ENCODE results near the gene ZDHHC8. TPM values are rescaled to one million over a fixed set of nuclear protein-coding genes. Genes with fewer than 3 reads are reported as not detected.

Gene ZDHHC8
- total RNA-seq, 3 donors from 2014 or later: 27.7 to 53.0 (median 42.2) TPM

DNA sequence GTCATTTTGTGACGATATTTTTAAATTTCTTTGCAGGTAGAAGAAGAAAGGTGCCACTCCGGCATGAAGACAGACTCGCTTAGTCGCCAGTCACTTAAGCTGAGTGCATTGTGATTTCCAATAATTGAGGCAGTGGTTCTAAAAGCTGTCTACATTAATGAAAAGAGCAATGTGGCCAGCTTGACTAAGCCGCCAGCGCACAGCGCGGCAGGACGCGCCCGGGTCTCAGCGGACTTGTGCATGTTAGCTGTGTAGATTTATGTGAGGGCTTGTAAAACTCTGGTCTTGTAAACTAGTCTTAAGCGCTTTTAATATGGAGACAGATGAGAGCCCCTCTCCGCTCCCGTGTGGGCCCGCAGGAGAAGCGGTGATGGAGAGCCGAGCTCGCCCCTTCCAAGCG, 46.0 kb upstream of the ZDHHC8 start:
- no peak overlapping the region for H3K4me3 ChIP-seq
- TF ChIP-seq, protein P1, sequence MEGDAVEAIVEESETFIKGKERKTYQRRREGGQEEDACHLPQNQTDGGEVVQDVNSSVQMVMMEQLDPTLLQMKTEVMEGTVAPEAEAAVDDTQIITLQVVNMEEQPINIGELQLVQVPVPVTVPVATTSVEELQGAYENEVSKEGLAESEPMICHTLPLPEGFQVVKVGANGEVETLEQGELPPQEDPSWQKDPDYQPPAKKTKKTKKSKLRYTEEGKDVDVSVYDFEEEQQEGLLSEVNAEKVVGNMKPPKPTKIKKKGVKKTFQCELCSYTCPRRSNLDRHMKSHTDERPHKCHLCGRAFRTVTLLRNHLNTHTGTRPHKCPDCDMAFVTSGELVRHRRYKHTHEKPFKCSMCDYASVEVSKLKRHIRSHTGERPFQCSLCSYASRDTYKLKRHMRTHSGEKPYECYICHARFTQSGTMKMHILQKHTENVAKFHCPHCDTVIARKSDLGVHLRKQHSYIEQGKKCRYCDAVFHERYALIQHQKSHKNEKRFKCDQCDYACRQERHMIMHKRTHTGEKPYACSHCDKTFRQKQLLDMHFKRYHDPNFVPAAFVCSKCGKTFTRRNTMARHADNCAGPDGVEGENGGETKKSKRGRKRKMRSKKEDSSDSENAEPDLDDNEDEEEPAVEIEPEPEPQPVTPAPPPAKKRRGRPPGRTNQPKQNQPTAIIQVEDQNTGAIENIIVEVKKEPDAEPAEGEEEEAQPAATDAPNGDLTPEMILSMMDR (IDR thresholded peaks at IDR 0.05): no peak
- peak in 1 of 3 donors; percentile 29 for DNase-seq
- peaks cover 9% of the 10 kb centered on the region for H3K36me3 ChIP-seq (ENCODE audit: low read depth)
- no peak for ATAC-seq
- intact Hi-C loops (cut with DNase I, micrococcal nuclease): no loop called here
- H3K4me1 ChIP-seq (ENCODE audit: low read depth): peaks cover 25% of the 10 kb centered on the region
- no peaks in the 10 kb centered on the region for H3K9me3 ChIP-seq

DNA sequence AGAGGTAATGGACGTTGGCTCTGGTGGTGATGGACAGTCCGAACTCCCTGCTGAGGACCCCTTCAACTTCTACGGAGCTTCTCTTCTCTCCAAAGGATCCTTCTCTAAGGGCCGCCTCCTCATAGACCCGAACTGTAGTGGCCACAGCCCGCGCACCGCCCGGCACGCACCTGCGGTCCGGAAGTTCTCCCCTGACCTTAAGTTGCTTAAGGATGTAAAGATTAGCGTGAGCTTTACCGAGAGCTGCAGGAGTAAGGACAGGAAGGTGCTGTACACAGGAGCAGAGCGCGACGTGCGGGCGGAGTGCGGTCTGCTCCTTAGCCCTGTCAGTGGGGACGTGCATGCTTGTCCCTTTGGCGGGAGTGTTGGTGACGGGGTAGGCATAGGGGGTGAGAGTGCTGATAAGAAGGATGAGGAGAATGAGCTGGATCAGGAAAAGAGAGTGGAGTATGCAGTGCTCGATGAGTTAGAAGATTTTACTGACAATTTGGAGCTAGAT, 45.5 kb upstream of the ZDHHC8 start:
- ATAC-seq (no peak), DNase-seq (peak in 2 of 3 donors; percentile 17 to 26)
- Histone ChIP-seq H3K4me3 (no peak overlapping the region), H3K4me1 (ENCODE audit: low read depth) (peaks cover 20% of the 10 kb centered on the region), H3K36me3 (ENCODE audit: low read depth) (peaks cover 9% of the 10 kb centered on the region), H3K9me3 (no peaks in the 10 kb centered on the region)
- intact Hi-C loops (cut with DNase I, micrococcal nuclease): no loop called here
- TF ChIP-seq, protein P1 (IDR thresholded peaks at IDR 0.05): no peak

DNA sequence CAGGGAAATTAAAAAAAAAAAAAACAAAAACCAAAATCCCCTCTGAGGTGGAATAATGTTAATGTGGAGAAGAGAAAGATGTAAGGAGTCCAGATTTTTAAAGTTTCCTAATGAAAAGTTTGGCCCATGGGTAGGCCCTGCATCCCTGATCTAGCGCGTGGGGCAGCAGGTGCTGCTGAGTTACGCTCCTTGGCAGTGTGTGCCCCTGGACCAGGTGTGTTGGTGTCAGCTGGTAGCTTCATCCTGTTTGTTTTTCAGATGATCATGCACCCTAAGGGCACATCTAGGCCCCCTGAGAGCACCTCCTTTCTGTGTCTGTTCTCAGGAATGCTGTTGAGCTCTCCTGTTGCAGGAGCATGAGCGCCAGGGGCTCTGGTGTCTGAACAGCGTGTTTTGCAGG, 44.8 kb upstream of the ZDHHC8 start:
- intact Hi-C loops (cut with DNase I, micrococcal nuclease): no loop called here
- ATAC-seq (no peak), DNase-seq (peak in 2 of 3 donors; percentile 2 to 6)
- Histone ChIP-seq H3K9me3 (no peaks in the 10 kb centered on the region), H3K36me3 (ENCODE audit: low read depth) (peaks cover 15% of the 10 kb centered on the region), H3K4me1 (ENCODE audit: low read depth) (peaks cover 14% of the 10 kb centered on the region), H3K4me3 (no peak overlapping the region)
- TF ChIP-seq, protein P1 (IDR thresholded peaks at IDR 0.05): no peak

DNA sequence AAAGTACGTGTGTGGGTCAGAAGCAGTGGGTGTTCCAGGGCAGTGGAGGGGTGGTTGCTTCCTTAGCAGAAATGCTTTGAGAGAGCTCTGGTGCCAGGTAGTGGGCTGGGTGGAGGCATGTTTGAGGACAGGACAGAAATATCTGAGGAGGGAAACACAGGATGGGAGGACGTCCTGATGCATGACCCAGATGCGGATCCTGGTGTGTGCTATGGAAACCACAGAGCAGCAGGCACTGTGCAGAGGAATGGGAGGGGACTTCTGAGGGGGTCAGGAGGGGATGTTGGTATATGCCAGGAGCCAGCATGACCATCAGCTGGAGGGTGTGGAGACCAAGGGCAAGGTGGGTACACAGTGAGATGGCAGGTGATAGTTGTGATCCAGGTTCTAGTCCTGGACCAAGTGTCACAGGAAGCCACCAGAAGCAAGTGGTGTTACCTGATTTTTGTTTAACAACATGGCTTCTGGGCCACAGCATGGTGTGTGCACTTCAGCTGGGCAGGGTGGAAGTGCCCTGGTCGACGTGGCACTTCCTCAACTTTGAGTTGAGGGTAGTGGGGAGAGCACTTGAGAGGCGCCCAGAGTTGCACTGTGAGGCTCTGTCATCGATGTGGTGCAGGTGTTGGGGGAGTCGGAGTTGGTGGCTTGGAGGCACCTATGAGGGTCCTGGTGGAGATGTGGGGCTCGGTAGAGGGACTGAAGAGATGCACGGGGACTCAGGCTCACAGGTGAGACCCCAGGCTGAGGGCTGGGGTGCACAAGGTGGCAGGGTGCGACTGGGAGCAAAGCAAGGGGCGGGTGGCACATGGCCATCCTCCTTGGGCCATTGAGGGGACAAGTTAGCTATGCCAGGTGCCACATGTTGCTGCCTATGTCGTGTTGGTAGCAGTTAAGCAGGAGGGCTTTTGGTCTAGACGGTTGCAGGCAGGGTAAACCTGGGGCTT, 44.0 kb upstream of the ZDHHC8 start:
- Histone ChIP-seq H3K4me3 (no peak overlapping the region), H3K4me1 (ENCODE audit: low read depth) (peaks cover 7% of the 10 kb centered on the region), H3K36me3 (ENCODE audit: low read depth) (peaks cover 21% of the 10 kb centered on the region), H3K9me3 (no peaks in the 10 kb centered on the region)
- intact Hi-C loops (cut with DNase I, micrococcal nuclease): no loop called here
- ATAC-seq: no peak
- TF ChIP-seq, protein P1 (IDR thresholded peaks at IDR 0.05): no peak
- DNase-seq: peak in 2 of 3 donors; percentile 16 to 37

DNA sequence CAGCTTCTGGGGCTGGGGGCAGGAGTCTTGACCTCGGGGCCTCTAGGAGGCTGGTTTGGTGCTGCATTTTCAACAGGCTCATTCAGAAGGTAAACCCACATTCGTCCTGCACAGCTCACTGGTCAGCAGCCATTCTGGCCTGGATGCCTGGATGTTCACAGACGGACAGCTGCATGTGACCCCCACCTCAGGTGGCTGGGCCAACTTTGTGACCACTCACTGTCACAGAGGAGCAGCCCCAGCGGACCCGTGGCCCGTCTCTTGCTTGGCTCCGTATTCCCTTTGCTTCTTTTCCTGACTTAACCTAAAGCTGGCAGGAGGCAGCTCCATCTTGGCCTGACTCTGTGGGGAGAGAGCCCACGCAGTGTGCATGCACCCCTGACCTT, 43.3 kb upstream of the ZDHHC8 start:
- DNase-seq: peak in 2 of 3 donors; percentile 14 to 20
- Histone ChIP-seq H3K4me3 (no peak overlapping the region), H3K9me3 (no peaks in the 10 kb centered on the region), H3K36me3 (ENCODE audit: low read depth) (peaks cover 25% of the 10 kb centered on the region), H3K4me1 (ENCODE audit: low read depth) (peaks cover 3% of the 10 kb centered on the region)
- no peak for ATAC-seq
- intact Hi-C loops (cut with DNase I, micrococcal nuclease): no loop called here
- TF ChIP-seq, protein P1 (IDR thresholded peaks at IDR 0.05): no peak
